Spleen (tissue), 7 donors: ENCODE data around the gene TCAIM.

Experiments used
- CTCF ChIP-seq, 11 experiments: fragments of 200-600 bp in 7 of 11; fragments of 450-650 bp in 4 of 11; sonication (generic) in 4 of 11; IDR thresholded peaks in 8 of 11; conservative IDR thresholded peaks in 3 of 11; 1 replicate in 7 of 11; 2 replicates in 4 of 11; pipeline versions ENCODE4 v1.4.0 to v1.8.0; 2016 to 2021; ENCODE audit warnings: antibody characterized with exemption in 11 of 11, inconsistent platforms in 4 of 11, mild to moderate bottlenecking in 1 of 11
- POLR2AphosphoS5 ChIP-seq, 3 donors: sonication (generic); formaldehyde crosslinking; IDR thresholded peaks; one replicate each; pipeline ENCODE4 v1.5.1; 2017; ENCODE audit warnings: antibody characterized with exemption in 3 of 3
- donor health status: DM: no; HTN: no; CAD: no; lungs with moderate emphysema.
- donor health status: DM: no; HTN: no; CAD: no.
- donor health status: DM: no; HTN: no; CAD: no.

DNA sequence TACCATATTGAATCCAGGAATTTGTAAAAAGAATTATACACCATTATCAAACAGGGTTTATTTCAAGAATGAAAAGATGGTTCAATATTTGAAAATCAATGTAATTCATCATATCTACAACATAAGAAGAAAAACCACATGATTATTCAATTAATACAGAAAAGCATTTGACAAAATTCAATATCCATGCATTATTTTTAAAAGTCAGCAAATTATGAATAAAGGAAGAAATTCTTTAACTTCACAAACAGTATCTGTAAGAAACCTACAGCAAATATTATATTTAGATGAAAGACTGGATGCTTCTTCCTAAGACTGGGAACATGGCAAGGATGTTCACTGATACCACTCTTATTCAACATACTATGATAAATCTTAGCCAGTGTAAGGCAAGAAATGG is 41.3 kb upstream of the TCAIM start:
- TF ChIP-seq CTCF (IDR thresholded peaks at IDR 0.05 in 8 of 11, conservative IDR thresholded peaks at IDR 0.05 in 3 of 11) (no peak), POLR2AphosphoS5 (IDR thresholded peaks at IDR 0.05) (no peak)
